Activated T-helper 1 cell treated with anti-CD3 and anti-CD28 coated beads, Interleukin-12 subunit alpha, Interleukin-12 subunit beta, Interleukin-2, Interleukin-4 antibody, amounts not matched to agents 30 ng/mL and 10 ng/mL and 1 ng/mL, durations not matched to agents 14 hours and 24 hours and 36 hours (primary cell): Measurements from ENCODE around the gene PGAM4. TPM values are rescaled to one million over a fixed set of nuclear protein-coding genes. Genes with fewer than 3 reads are reported as not detected.
"Not testable (repeated sequence)": the region's sequence is repeated elsewhere in the genome, so short reads cannot be mapped to it uniquely, and the experiment has no call there.

Experiments
- DNase-seq: peaks from one replicate; pipeline ENCODE4 v3.0.0; 2021; ENCODE audit warnings: low spot score
- H3K27ac Mint-ChIP-seq: one replicate; pipeline ENCODE4 v1.8.0; 2021; ENCODE audit warnings: mild to moderate bottlenecking, mixed read lengths
- H3K27me3 Mint-ChIP-seq: one replicate; pipeline ENCODE4 v1.8.0; 2022; ENCODE audit warnings: mild to moderate bottlenecking, moderate library complexity, mixed read lengths; ENCODE audit not compliant: insufficient read depth
- H3K36me3 Mint-ChIP-seq: one replicate; pipeline ENCODE4 v1.8.0; 2021; ENCODE audit warnings: low read depth, mixed read lengths
- H3K4me1 Mint-ChIP-seq: one replicate; pipeline ENCODE4 v1.8.0; 2021; ENCODE audit warnings: low read depth, mixed read lengths
- H3K4me3 Mint-ChIP-seq: one replicate; pipeline ENCODE4 v1.8.0; 2021; ENCODE audit warnings: mild to moderate bottlenecking, moderate library complexity, mixed read lengths
- H3K9me3 Mint-ChIP-seq: one replicate; pipeline ENCODE4 v1.8.0; 2021; ENCODE audit warnings: mixed read lengths
- intact Hi-C: fragments of 100-400 bp; cut with micrococcal nuclease; formaldehyde crosslinking; loops from one replicate; pipeline ENCODE4 v1.15.1; 2024
- total RNA-seq: library from RNA; stranded (reverse); gene quantifications from 2 replicates; pipeline ENCODE4 v1.2.3, GENCODE V29; 2022

Gene PGAM4
- total RNA-seq, 1 donor from 2014 or later: 0.39 TPM

DNA sequence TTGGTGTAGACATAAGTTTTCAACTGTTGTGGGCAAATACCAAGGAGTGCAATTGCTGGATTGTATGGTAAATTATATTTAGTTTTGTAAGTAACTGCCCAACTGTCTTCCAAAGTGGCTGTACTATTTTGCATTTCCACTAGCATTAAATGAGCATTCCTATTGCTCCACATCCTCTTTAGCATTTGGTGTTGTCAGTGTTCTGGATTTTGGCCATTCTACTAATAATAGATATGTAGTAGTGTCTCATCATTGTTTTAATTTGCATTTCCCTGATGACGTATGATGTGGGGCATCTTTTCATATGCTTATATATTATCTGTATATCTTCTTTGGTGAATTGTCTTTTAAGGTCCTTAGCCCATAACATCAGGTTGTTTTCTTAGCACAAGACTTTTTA, 17.3 kb downstream of the PGAM4 start:
- intact Hi-C loops: no loop called here
- H3K36me3 Mint-ChIP-seq: peaks cover 2% of the 10 kb centered on the region
- no peaks in the 10 kb centered on the region for H3K27me3 Mint-ChIP-seq
- DNase-seq: no peak
- H3K4me3 Mint-ChIP-seq: no peak overlapping the region
- peaks cover 9% of the 10 kb centered on the region for H3K4me1 Mint-ChIP-seq
- no peak overlapping the region for H3K27ac Mint-ChIP-seq
- peaks cover 3% of the 10 kb centered on the region for H3K9me3 Mint-ChIP-seq

GRCh38 chrX:77949840-77950239, 19.6 kb downstream of the PGAM4 start:
- no peak overlapping the region for H3K4me3 Mint-ChIP-seq
- intact Hi-C loops: no loop called here
- no peaks in the 10 kb centered on the region for H3K27me3 Mint-ChIP-seq
- peaks cover 5% of the 10 kb centered on the region for H3K4me1 Mint-ChIP-seq
- no peak for DNase-seq
- H3K36me3 Mint-ChIP-seq: peaks cover 2% of the 10 kb centered on the region
- no peaks in the 10 kb centered on the region for H3K9me3 Mint-ChIP-seq
- no peak overlapping the region for H3K27ac Mint-ChIP-seq

GRCh38 chrX:77946571-77946970, 22.9 kb downstream of the PGAM4 start:
- no peaks in the 10 kb centered on the region for H3K9me3 Mint-ChIP-seq
- H3K27ac Mint-ChIP-seq: no peak overlapping the region
- no peak overlapping the region for H3K4me3 Mint-ChIP-seq

GRCh38 chrX:77945910-77946545, 23.4 kb downstream of the PGAM4 start:
- Mint-ChIP-seq H3K4me3 (no peak overlapping the region), H3K4me1 (no peaks in the 10 kb centered on the region), H3K27me3 (no peaks in the 10 kb centered on the region), H3K27ac (no peak overlapping the region), H3K36me3 (peaks cover 2% of the 10 kb centered on the region), H3K9me3 (no peaks in the 10 kb centered on the region)
- no peak for DNase-seq
- intact Hi-C loops: no loop called here

More at GRCh38 chrX:77946571-77946970, 22.9 kb downstream of the PGAM4 start:
- Mint-ChIP-seq H3K4me1 (no peaks in the 10 kb centered on the region), H3K27me3 (no peaks in the 10 kb centered on the region), H3K36me3 (peaks cover 2% of the 10 kb centered on the region)
- no peak for DNase-seq
- intact Hi-C loops: no loop called here

DNA sequence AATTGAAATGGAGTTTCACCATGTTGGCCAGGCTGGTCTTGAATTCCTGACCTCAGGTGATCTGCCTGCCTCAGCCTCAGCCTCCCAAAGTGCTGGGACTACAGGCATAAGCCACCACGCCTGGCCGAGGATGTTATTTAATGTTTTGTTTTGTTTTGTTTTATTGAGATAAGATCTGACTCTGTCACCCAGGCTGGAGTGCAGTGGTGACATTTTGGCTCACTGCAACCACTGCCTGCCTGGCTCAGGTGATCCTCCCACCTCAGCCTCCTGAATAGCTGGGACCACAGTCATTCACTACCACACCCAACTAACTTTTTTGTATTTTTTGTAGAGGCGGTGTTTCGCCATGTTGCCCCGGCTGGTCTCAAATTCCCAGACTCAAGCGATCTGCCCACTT, 24.4 kb downstream of the PGAM4 start:
- H3K27me3 Mint-ChIP-seq, H3K36me3 Mint-ChIP-seq, H3K4me1 Mint-ChIP-seq, H3K9me3 Mint-ChIP-seq, H3K27ac Mint-ChIP-seq, DNase-seq, H3K4me3 Mint-ChIP-seq, intact Hi-C loops: not testable (repeated sequence)

DNA sequence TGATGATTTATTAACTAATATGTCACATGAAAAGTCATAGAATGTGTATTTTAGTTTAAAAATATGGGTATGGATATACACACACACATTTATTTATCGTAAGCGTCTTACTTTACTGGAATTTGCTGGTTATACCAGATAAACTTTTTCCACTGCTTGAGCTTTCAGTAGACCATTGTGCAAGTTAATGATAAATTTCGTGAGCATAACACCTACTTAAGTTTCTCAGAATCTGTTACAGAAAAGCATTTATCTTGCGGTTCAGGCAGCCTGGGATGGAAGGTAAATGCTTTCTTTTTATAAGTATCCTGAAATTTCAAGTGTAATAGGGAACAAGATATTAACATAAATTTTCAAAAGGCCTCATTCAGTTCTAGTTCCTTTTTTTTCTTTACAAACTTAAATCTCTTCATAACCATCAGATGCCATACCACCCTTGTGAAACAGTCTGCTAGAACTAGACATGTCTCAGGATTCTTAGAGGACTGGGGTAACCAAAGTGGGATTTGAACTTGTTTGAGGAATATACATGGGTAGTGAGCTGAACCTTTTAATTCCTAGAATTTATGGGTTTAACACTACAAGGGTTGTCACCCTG, 31.3 kb downstream of the PGAM4 start:
- Mint-ChIP-seq H3K9me3 (no peaks in the 10 kb centered on the region), H3K36me3 (no peaks in the 10 kb centered on the region), H3K4me1 (no peaks in the 10 kb centered on the region), H3K27ac (no peak overlapping the region), H3K4me3 (no peak overlapping the region), H3K27me3 (no peaks in the 10 kb centered on the region)
- intact Hi-C loops: no loop called here
- no peak for DNase-seq

GRCh38 chrX:77937291-77937690, 32.1 kb downstream of the PGAM4 start:
- DNase-seq: no peak
- intact Hi-C loops: no loop called here
- H3K9me3 Mint-ChIP-seq: no peaks in the 10 kb centered on the region
- no peaks in the 10 kb centered on the region for H3K27me3 Mint-ChIP-seq
- H3K4me3 Mint-ChIP-seq: no peak overlapping the region
- H3K4me1 Mint-ChIP-seq: no peaks in the 10 kb centered on the region
- no peak overlapping the region for H3K27ac Mint-ChIP-seq
- no peaks in the 10 kb centered on the region for H3K36me3 Mint-ChIP-seq

GRCh38 chrX:77936299-77936698, 33.1 kb downstream of the PGAM4 start:
- no peak overlapping the region for H3K4me3 Mint-ChIP-seq
- H3K9me3 Mint-ChIP-seq: no peaks in the 10 kb centered on the region
- H3K36me3 Mint-ChIP-seq: no peaks in the 10 kb centered on the region
- intact Hi-C loops: no loop called here
- H3K27me3 Mint-ChIP-seq: no peaks in the 10 kb centered on the region
- DNase-seq: no peak
- no peak overlapping the region for H3K27ac Mint-ChIP-seq
- no peaks in the 10 kb centered on the region for H3K4me1 Mint-ChIP-seq

DNA sequence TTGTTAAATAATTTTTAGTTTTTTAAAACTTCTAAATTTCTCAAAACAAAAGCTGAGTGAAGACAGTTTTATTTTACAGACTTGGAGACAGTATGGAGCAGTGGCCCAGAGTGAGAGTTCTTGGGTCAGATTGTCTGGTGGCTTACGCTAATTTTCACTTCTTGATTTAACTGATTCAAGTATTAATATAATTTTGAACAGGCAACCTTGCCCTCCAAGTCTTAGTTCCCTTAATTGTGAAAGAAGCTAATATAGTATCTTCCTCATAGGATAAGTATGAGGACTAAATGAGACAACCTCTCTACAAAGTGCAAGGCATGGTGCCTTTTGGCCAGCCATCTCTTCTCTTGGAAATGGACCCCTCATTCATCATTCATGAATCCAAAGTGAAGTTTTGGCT, 33.6 kb downstream of the PGAM4 start:
- no peak for DNase-seq
- no peaks in the 10 kb centered on the region for H3K4me1 Mint-ChIP-seq
- no peaks in the 10 kb centered on the region for H3K27me3 Mint-ChIP-seq
- intact Hi-C loops: no loop called here
- H3K4me3 Mint-ChIP-seq: no peak overlapping the region
- no peaks in the 10 kb centered on the region for H3K9me3 Mint-ChIP-seq
- no peaks in the 10 kb centered on the region for H3K36me3 Mint-ChIP-seq
- H3K27ac Mint-ChIP-seq: no peak overlapping the region

GRCh38 chrX:77930581-77930980, 38.9 kb downstream of the PGAM4 start:
- Mint-ChIP-seq H3K4me1 (no peaks in the 10 kb centered on the region), H3K36me3 (peaks cover 2% of the 10 kb centered on the region), H3K27me3 (no peaks in the 10 kb centered on the region), H3K9me3 (no peaks in the 10 kb centered on the region), H3K27ac (no peak overlapping the region), H3K4me3 (no peak overlapping the region)
- intact Hi-C loops: no loop called here
- no peak for DNase-seq

DNA sequence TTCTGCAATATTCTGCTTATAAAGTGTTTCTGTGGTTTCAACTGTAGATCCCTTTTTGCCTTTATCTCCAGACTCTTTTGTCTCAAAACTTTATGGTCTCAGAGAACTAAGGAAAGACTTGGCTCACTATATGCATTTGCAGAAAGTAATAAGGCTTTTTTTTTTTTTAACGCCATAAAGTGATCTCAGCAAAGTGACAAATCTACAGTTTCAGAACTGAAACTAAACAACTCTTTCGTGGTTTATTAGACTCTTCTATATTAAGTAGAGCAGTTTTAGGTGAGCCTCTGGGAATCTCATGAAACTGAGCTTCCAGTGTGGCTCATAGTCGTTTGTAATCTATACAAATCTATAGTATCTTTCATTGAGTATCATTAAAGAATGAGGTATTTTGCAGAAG, 43.7 kb downstream of the PGAM4 start:
- Mint-ChIP-seq H3K27me3 (no peaks in the 10 kb centered on the region), H3K9me3 (no peaks in the 10 kb centered on the region), H3K4me3 (no peak overlapping the region), H3K4me1 (no peaks in the 10 kb centered on the region), H3K36me3 (peaks cover 4% of the 10 kb centered on the region), H3K27ac (no peak overlapping the region)
- DNase-seq: no peak
- intact Hi-C loops: no loop called here

GRCh38 chrX:77924320-77924859, 45.0 kb downstream of the PGAM4 start:
- Mint-ChIP-seq H3K27ac (no peak overlapping the region), H3K27me3 (no peaks in the 10 kb centered on the region), H3K9me3 (no peaks in the 10 kb centered on the region), H3K4me1 (no peaks in the 10 kb centered on the region), H3K4me3 (no peak overlapping the region), H3K36me3 (peaks cover 4% of the 10 kb centered on the region)
- no peak for DNase-seq
- intact Hi-C loops: no loop called here

DNA sequence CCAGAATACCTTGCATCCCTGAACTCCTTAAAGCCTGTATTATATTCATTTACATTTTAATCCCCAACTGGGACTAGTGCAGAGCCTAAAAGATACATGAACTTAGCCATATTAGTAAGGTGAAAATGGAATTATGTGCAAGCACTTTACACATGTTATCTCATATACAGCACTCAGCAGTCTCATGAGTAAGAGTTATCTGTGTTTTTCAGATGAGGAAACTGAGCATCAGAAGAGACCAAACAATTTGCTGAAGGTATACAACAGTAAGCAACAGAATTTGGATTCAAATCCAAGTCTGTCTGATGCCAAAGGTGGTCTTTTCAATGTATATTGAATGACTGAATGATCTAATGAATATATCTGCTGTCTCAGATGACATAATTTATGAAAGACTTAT, 46.7 kb downstream of the PGAM4 start:
- peaks cover 2% of the 10 kb centered on the region for H3K36me3 Mint-ChIP-seq
- intact Hi-C loops: no loop called here
- H3K27me3 Mint-ChIP-seq: no peaks in the 10 kb centered on the region
- H3K4me1 Mint-ChIP-seq: peaks cover 6% of the 10 kb centered on the region
- no peak overlapping the region for H3K27ac Mint-ChIP-seq
- no peaks in the 10 kb centered on the region for H3K9me3 Mint-ChIP-seq
- no peak overlapping the region for H3K4me3 Mint-ChIP-seq
- DNase-seq: no peak
